Caco-2 (cell line): ENCODE data around the gene ZFP36L2. TPM values are rescaled to one million over a fixed set of nuclear protein-coding genes. Genes with fewer than 3 reads are reported as not detected.

ENCODE experiments used
- BruUV-seq: library from RNA; stranded (reverse); fragments of 400-500 nt; replicated peaks from 2 replicates; lab custom pipeline; 2021; lab: Mats Ljungman, UMichigan
- CTCF ChIA-PET: fragments of 300-600 bp; sonication (Branson Sonifier 250); formaldehyde crosslinking; loops from one replicate; lab custom pipeline; 2022; ENCODE audit warnings: antibody characterized with exemption; lab: Charles Lee
- POLR2A ChIA-PET: fragments of 300-600 bp; sonication (Branson Sonifier 250); formaldehyde crosslinking; loops from one replicate; lab custom pipeline; 2022; ENCODE audit warnings: antibody characterized with exemption; lab: Charles Lee
- DNase-seq, 2 experiments: peaks; one replicate each; pipeline versions ENCODE4 v3.0.0 to v3.0.0-alpha.2; 2020 to 2022
- H3K27me3 ChIP-seq: replicated peaks from 2 replicates; pipeline ENCODE4 v1.6.0; 2011; ENCODE audit warnings: low read length; ENCODE audit not compliant: control insufficient read depth, insufficient read depth
- H3K36me3 ChIP-seq: 2 replicates; pipeline ENCODE4 v1.5.1; 2011; ENCODE audit warnings: low read length; ENCODE audit not compliant: control insufficient read depth, insufficient read depth
- H3K4me1 ChIP-seq: fragments of 250-450 bp; sonication (Bioruptor Pico); 2 replicates; pipeline ENCODE4 v1.5.1; 2020; ENCODE audit warnings: mild to moderate bottlenecking
- H3K4me3 ChIP-seq: 2 replicates; pipeline ENCODE4 v1.5.1; 2011; ENCODE audit warnings: low read depth, mild to moderate bottlenecking, control low read depth, low read length
- H3K9me3 ChIP-seq: fragments of 250-450 bp; sonication (Bioruptor Pico); 2 replicates; pipeline ENCODE4 v1.5.1; 2020; ENCODE audit warnings: mild to moderate bottlenecking, moderate library complexity
- H3K27ac Mint-ChIP-seq: one replicate; pipeline ENCODE4 v1.8.0; 2022; ENCODE audit warnings: mixed read lengths; ENCODE audit not compliant: unreplicated experiment
- H3K27me3 Mint-ChIP-seq: one replicate; pipeline ENCODE4 v1.8.0; 2022; ENCODE audit warnings: mixed read lengths; ENCODE audit not compliant: insufficient read depth, unreplicated experiment
- H3K36me3 Mint-ChIP-seq: one replicate; pipeline ENCODE4 v1.8.0; 2022; ENCODE audit warnings: mild to moderate bottlenecking, mixed read lengths; ENCODE audit not compliant: insufficient read depth, unreplicated experiment
- H3K4me1 Mint-ChIP-seq: one replicate; pipeline ENCODE4 v1.8.0; 2022; ENCODE audit warnings: low read depth, mixed read lengths; ENCODE audit not compliant: unreplicated experiment
- H3K4me3 Mint-ChIP-seq: one replicate; pipeline ENCODE4 v1.8.0; 2022; ENCODE audit warnings: mild to moderate bottlenecking, moderate library complexity, mixed read lengths; ENCODE audit not compliant: unreplicated experiment
- H3K9me3 Mint-ChIP-seq: one replicate; pipeline ENCODE4 v1.8.0; 2022; ENCODE audit warnings: mixed read lengths; ENCODE audit not compliant: unreplicated experiment
- CTCF ChIP-seq, 2 experiments: fragments of 200-600 bp in 1 of 2; IDR thresholded peaks; 1 replicate in 1 of 2; 2 replicates in 1 of 2; pipeline versions ENCODE4 v1.5.1 to v1.8.0; 2011 to 2022; ENCODE audit warnings: antibody characterized with exemption in 1 of 2, control low read depth in 1 of 2, inconsistent platforms in 1 of 2, low read depth in 1 of 2, low read length in 1 of 2, mild to moderate bottlenecking in 1 of 2, moderate library complexity in 1 of 2; ENCODE audit not compliant: insufficient read depth in 1 of 2, severe bottlenecking in 1 of 2, unreplicated experiment in 1 of 2
- intact Hi-C: fragments of 100-400 bp; cut with micrococcal nuclease; formaldehyde crosslinking; loops from one replicate; pipeline ENCODE4 v1.10.0; 2022; ENCODE audit not compliant: unreplicated experiment
- total RNA-seq: library from RNA; stranded (reverse); gene quantifications from 2 replicates; pipeline ENCODE4 v1.2.3, GENCODE V29; 2022

ZFP36L2 gene
- total RNA-seq, 1 experiment from 2014 or later, result 225 TPM

- peak in 1 of 2 experiments; percentile 50 for DNase-seq
- ChIA-PET CTCF (interaction anchor here (1.0 kb wide), 1 partner anchor 254 kb away, joined by 4 read pairs; no protein-coding TSS in a partner anchor), POLR2A (no interaction called here)
- Histone ChIP-seq H3K4me3 (no peak overlapping the region), H3K36me3 (0 out of 2 replicates have a peak, but pooled peaks cover 4% of the 10 kb centered on the region), H3K27me3 (no peaks in the 10 kb centered on the region), H3K9me3 (no peaks in the 10 kb centered on the region), H3K4me1 (peaks cover 38% of the 10 kb centered on the region)
- no peaks in the 10 kb centered on the region for H3K27me3 Mint-ChIP-seq
- no peak overlapping the region for H3K4me3 Mint-ChIP-seq
- H3K4me1 Mint-ChIP-seq, result peaks cover 22% of the 10 kb centered on the region
- peak overlapping the region; percentile 62 for H3K27ac Mint-ChIP-seq
- intact Hi-C loops, result loop anchor here (1.0 to 2.0 kb wide), 2 partner anchors 254 to 312 kb away; no protein-coding TSS in a partner anchor
- H3K36me3 Mint-ChIP-seq, result peaks cover 56% of the 10 kb centered on the region
- no peaks in the 10 kb centered on the region for H3K9me3 Mint-ChIP-seq
- TF ChIP-seq CTCF (IDR thresholded peaks at IDR 0.05; ENCODE audit: insufficient read depth in 1 of 2, low read depth in 1 of 2, low read length in 1 of 2, severe bottlenecking in 1 of 2, unreplicated experiment in 1 of 2), result peak in 1 of 2 experiments; percentile 51
- BruUV-seq, result no TSS peak
Observed at GRCh38 chr2:43230351-43230885, 4.0 kb upstream of the ZFP36L2 start.

- no peaks in the 10 kb centered on the region for H3K27me3 Mint-ChIP-seq
- TF ChIP-seq CTCF (IDR thresholded peaks at IDR 0.05; ENCODE audit: insufficient read depth in 1 of 2, low read depth in 1 of 2, low read length in 1 of 2, severe bottlenecking in 1 of 2, unreplicated experiment in 1 of 2), result no peak
- intact Hi-C loops, result loop anchor here (1.0 to 5.0 kb wide), 7 partner anchors 98 to 417 kb away; no protein-coding TSS in a partner anchor
- peaks cover 22% of the 10 kb centered on the region for H3K4me1 Mint-ChIP-seq
- Histone ChIP-seq H3K4me3 (no peak overlapping the region), H3K4me1 (peaks cover 38% of the 10 kb centered on the region), H3K9me3 (no peaks in the 10 kb centered on the region), H3K36me3 (peaks cover 13% of the 10 kb centered on the region), H3K27me3 (no peaks in the 10 kb centered on the region)
- ChIA-PET CTCF (interaction anchor here (0.6 to 4.8 kb wide), 12 partner anchors 67 to 644 kb away, joined by 3 to 39 read pairs (median 3); no protein-coding TSS in a partner anchor), POLR2A (interaction anchor here (1.0 kb wide), 1 partner anchor 35 kb away, joined by 5 read pairs; no protein-coding TSS in a partner anchor)
- H3K27ac Mint-ChIP-seq, result peak overlapping the region; percentile 19
- H3K36me3 Mint-ChIP-seq, result peaks cover 69% of the 10 kb centered on the region
- no peaks in the 10 kb centered on the region for H3K9me3 Mint-ChIP-seq
- no peak for DNase-seq
- H3K4me3 Mint-ChIP-seq, result no peak overlapping the region
- no TSS peak for BruUV-seq
Observed at GRCh38 chr2:43228756-43229659, 2.6 kb upstream of the ZFP36L2 start.

- POLR2A ChIA-PET, result interaction anchor here (0.6 to 2.7 kb wide), 2 partner anchors 66 to 173 kb away, joined by 3 to 47 read pairs; no protein-coding TSS in a partner anchor
- Histone ChIP-seq H3K4me3 (peak overlapping the region; percentile 14; the same call in 1 of the 2 replicates), H3K4me1 (peaks cover 38% of the 10 kb centered on the region), H3K27me3 (no peaks in the 10 kb centered on the region), H3K9me3 (no peaks in the 10 kb centered on the region), H3K36me3 (peaks cover 18% of the 10 kb centered on the region)
- Mint-ChIP-seq H3K4me3 (peak overlapping the region; percentile 70), H3K9me3 (no peaks in the 10 kb centered on the region), H3K27me3 (no peaks in the 10 kb centered on the region), H3K4me1 (peaks cover 22% of the 10 kb centered on the region), H3K36me3 (peaks cover 76% of the 10 kb centered on the region), H3K27ac (peak overlapping the region; percentile 97)
- intact Hi-C loops, result loop anchor here (2.0 to 5.0 kb wide), 3 partner anchors 194 to 416 kb away; no protein-coding TSS in a partner anchor
- DNase-seq, result no peak
- BruUV-seq, result TSS peak; percentile 41
- CTCF ChIA-PET, result interaction anchor here (0.6 to 4.8 kb wide), 11 partner anchors 66 to 643 kb away, joined by 3 to 39 read pairs (median 4); no protein-coding TSS in a partner anchor
- TF ChIP-seq CTCF (IDR thresholded peaks at IDR 0.05; ENCODE audit: insufficient read depth in 1 of 2, low read depth in 1 of 2, low read length in 1 of 2, severe bottlenecking in 1 of 2, unreplicated experiment in 1 of 2), result no peak
Observed at GRCh38 chr2:43228321-43228751, 1.9 kb upstream of the ZFP36L2 start.
